HUES48 (cell line): ENCODE results near the gene LNPEP.

Experiments
- H3K27ac ChIP-seq: one replicate; pipeline ENCODE4 v1.7.0; 2013; ENCODE audit warnings: low read depth, low read length, inconsistent platforms
- H3K27me3 ChIP-seq: 2 replicates; pipeline ENCODE4 v1.6.1; 2013; ENCODE audit warnings: mild to moderate bottlenecking, low read length; ENCODE audit not compliant: control insufficient read depth, insufficient read depth
- H3K36me3 ChIP-seq: 2 replicates; pipeline ENCODE4 v1.6.1; 2013; ENCODE audit warnings: low read length; ENCODE audit not compliant: control insufficient read depth, insufficient read depth
- H3K4me1 ChIP-seq: 2 replicates; pipeline ENCODE4 v1.6.1; 2013; ENCODE audit warnings: mild to moderate bottlenecking, low read length; ENCODE audit not compliant: control insufficient read depth, insufficient read depth
- H3K4me3 ChIP-seq: 2 replicates; pipeline ENCODE4 v1.5.1; 2013; ENCODE audit warnings: mild to moderate bottlenecking, low read depth, low read length
- H3K9ac ChIP-seq: 2 replicates; pipeline ENCODE4 v1.6.1; 2013; ENCODE audit warnings: mild to moderate bottlenecking, low read depth, low read length, moderate library complexity
- H3K9me3 ChIP-seq: 2 replicates; pipeline ENCODE4 v1.6.1; 2013; ENCODE audit warnings: low read length; ENCODE audit not compliant: control insufficient read depth, insufficient read depth

The LNPEP gene

DNA sequence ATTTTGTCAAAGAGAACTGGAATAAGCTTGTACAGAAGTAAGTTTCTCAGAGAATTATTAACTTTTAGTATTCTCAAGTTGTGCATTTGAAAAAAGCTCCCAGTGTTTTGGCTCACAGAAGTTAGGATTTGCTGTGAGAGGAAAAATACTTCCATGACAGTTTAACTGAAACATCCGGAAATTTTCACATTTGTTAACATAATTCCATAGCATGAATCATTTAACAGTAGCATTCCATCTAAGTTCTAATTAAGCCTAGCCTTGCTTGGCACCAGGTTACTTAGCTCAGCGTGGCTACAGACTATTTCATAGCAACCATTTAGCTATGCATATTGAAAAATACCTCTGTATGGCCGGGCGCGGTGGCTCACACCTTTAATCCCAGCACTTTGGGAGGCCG lies 90.8 kb downstream of the LNPEP start:
- no peaks in the 10 kb centered on the region for H3K27me3 ChIP-seq
- no peak overlapping the region for H3K27ac ChIP-seq
- H3K9me3 ChIP-seq, result no peaks in the 10 kb centered on the region
- no peak overlapping the region for H3K4me3 ChIP-seq
- no peak overlapping the region for H3K9ac ChIP-seq
- no peaks in the 10 kb centered on the region for H3K4me1 ChIP-seq
- H3K36me3 ChIP-seq, result 0 out of 2 replicates have a peak, but pooled peaks cover 15% of the 10 kb centered on the region

DNA sequence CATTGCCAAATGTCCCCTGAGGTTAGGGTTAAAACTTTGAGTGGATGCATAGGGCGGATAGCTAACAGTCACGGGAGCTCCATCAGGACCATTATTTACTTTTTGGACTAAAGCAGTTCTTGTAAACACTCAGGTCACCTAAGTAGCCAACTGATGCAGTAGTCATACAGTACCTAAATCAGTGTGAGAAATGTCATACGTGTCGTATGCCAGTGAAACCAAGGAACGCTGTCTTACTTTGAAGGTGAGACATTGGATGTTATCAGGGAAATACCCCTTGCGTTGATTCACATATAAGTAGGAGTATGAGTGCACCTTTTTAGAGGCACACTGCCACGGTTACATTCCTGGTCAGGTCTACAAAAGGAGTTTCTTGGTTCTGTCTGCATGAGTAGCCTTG lies 101.9 kb downstream of the LNPEP start:
- Histone ChIP-seq H3K4me3 (no peak overlapping the region), H3K36me3 (no peaks in the 10 kb centered on the region), H3K27ac (no peak overlapping the region), H3K27me3 (no peaks in the 10 kb centered on the region), H3K9ac (no peak overlapping the region), H3K4me1 (peaks cover 23% of the 10 kb centered on the region; the same call in 1 of the 2 replicates), H3K9me3 (no peaks in the 10 kb centered on the region)

DNA sequence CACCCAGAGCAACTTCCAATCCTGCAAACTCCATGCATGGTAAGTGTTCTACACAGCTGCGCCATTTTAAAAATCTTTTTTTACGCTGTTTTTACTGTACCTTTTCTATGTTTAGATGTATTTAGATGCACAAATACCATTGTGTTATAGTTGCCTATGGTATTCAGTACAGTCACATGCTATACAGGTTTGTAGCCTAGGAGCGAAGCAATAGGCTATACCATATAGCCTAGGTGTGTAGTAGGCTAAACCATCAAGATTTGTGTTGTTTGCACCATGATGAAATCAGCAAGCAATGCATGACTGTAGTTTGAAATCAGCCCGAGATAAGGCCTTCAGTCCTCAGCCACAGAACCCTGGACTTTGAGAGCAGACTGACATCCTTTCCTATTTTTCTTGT lies 105.4 kb downstream of the LNPEP start:
- Histone ChIP-seq H3K4me3 (no peak overlapping the region), H3K27me3 (no peaks in the 10 kb centered on the region), H3K4me1 (peaks cover 34% of the 10 kb centered on the region), H3K27ac (no peak overlapping the region), H3K36me3 (no peaks in the 10 kb centered on the region), H3K9ac (no peak overlapping the region), H3K9me3 (no peaks in the 10 kb centered on the region)

DNA sequence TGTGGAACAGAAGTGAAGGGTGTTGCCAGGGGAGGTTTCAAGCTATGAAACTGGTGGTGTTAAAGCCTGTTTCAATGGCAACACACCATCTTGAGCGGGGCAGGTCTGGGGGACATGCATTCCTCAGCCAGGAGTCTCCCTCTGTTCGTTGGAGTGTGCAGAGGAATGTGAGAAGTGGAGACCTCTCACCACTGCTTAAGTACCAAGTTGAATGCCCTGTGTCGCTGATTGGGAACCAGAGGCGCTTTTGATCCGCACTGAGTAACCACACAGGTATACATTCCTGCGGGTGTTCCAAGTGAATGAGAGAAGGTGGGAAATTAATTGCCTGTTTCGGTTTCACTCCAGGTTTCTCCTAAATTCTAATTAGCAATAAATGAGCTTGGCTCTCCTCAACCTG lies 107.1 kb downstream of the LNPEP start:
- no peak overlapping the region for H3K4me3 ChIP-seq
- no peaks in the 10 kb centered on the region for H3K36me3 ChIP-seq
- H3K27me3 ChIP-seq, result no peaks in the 10 kb centered on the region
- peaks cover 22% of the 10 kb centered on the region for H3K4me1 ChIP-seq
- no peaks in the 10 kb centered on the region for H3K9me3 ChIP-seq
- no peak overlapping the region for H3K9ac ChIP-seq
- H3K27ac ChIP-seq, result no peak overlapping the region

DNA sequence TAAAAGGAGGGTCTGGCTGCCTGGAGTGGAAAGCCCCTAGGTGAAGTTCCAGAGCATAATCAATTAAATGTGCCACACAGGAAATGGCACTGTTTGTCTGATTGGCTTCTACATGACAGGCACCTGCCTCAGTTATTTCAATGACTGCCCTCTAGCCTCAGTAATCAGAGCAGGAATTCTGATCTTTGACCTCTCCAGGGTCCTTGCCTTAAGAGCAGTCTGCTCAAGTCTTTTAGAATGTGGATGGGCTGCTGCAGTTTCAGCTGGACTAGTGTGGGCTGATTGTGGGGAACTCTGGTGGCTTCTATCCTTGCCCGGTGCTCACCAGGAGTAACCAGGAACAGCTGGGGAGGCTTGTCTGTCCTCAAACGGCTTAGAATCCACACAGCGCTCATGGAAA lies 107.6 kb downstream of the LNPEP start:
- no peak overlapping the region for H3K27ac ChIP-seq
- H3K27me3 ChIP-seq, result no peaks in the 10 kb centered on the region
- H3K9ac ChIP-seq, result no peak overlapping the region

DNA sequence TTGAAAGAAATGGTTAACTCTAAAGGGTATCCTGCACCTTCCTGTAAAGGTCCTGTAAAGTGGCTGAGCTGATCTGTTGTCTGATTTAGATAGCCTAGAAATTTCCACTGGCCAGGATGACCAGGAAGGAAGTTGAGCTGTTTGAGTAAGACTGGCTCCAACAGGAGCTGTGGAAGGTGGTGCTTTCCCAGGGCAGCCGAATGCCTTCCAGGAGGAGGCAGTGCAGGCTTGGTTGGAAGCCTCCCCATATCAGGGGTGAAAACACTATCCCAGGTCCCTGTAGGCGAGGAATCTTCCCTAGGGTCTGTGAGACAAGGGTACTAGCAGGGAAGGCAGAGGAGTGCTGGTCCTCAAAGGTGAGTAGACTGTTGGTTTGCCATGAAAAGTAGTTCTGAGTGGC lies 108.2 kb downstream of the LNPEP start:
- Histone ChIP-seq H3K27ac (no peak overlapping the region), H3K4me3 (no peak overlapping the region), H3K4me1 (peaks cover 22% of the 10 kb centered on the region), H3K27me3 (no peaks in the 10 kb centered on the region), H3K9me3 (no peaks in the 10 kb centered on the region), H3K9ac (no peak overlapping the region), H3K36me3 (no peaks in the 10 kb centered on the region)

More for the DNA sequence above, 107.6 kb downstream of the LNPEP start:
- Histone ChIP-seq H3K36me3 (no peaks in the 10 kb centered on the region), H3K9me3 (no peaks in the 10 kb centered on the region), H3K4me1 (peaks cover 22% of the 10 kb centered on the region), H3K4me3 (no peak overlapping the region)

DNA sequence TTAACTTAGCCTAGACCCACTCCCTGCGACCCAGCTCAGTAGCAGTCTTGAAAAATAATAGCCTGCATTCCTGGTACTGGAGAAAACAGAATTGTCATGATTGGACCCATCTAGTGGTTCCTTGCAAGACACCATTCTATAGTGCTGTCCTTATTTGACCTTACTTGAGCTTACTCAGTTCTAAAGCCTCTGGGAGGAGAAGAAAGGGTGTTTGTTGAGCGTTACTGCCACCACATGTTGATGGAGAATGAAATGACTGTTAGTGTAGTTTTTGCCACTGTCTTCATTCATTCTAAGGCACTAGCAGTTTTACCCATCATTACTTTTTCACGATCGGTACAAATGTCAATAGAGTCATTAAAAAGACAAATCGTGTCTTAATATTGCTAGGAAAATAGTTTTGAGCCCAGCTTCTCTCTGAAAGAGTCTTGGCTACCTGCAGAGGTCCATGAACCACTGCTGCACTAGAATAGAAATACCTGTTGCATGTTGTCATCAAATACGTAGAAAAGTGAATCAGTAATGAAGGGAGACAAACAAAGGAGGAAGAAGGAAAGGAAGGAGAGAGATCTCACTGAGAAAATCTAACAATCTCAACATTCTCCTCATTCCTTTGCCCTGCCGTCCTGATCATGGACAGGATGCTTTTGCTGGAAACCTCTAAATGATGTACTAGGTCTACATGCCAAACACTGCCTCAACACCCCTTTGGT lies 110.5 kb downstream of the LNPEP start:
- Histone ChIP-seq H3K27ac (no peak overlapping the region), H3K4me3 (no peak overlapping the region), H3K9me3 (no peaks in the 10 kb centered on the region), H3K27me3 (no peaks in the 10 kb centered on the region), H3K4me1 (peaks cover 22% of the 10 kb centered on the region), H3K9ac (no peak overlapping the region), H3K36me3 (no peaks in the 10 kb centered on the region)

DNA sequence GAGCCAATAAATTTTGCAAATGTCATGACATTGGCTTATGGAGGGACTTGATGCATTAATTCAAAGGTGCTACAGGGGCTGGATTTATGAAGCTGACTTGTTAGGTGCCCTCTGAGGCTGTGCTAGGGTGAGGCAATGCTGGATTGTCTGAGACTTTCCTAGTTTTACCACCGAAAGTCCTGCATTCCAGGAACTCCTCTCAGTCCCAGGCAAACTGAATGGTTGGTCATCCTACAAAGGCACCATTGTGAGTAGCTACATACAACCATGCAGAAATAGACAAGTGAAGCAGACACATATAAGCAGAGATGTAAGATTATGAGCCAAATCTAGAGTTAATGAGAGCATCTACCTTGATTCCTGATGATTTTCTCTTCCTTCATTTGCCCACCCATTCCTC lies 111.2 kb downstream of the LNPEP start:
- H3K27ac ChIP-seq, result no peak overlapping the region
- no peak overlapping the region for H3K9ac ChIP-seq
- no peaks in the 10 kb centered on the region for H3K9me3 ChIP-seq
- H3K4me3 ChIP-seq, result no peak overlapping the region
- H3K36me3 ChIP-seq, result no peaks in the 10 kb centered on the region
- no peaks in the 10 kb centered on the region for H3K27me3 ChIP-seq
- peaks cover 22% of the 10 kb centered on the region for H3K4me1 ChIP-seq

DNA sequence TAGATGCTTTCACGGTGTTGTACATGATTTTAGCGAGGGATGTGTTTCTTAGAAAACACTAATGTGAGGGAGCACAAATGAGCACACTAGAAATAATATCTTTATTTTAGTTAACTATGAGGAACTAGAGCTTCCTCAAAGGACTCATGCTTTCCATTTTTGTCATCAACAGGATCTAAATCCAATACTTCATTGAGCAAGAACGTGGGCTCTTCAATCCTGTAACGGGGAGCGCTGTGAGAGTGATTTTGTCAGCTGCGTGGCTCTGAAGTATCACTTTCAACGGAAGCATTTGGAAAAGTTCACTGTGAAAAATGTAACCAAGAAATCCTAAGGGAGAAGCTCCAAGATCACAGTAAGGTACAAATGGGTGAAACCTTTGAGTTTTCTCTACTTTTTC lies 113.3 kb downstream of the LNPEP start:
- H3K4me3 ChIP-seq, result no peak overlapping the region
- no peaks in the 10 kb centered on the region for H3K36me3 ChIP-seq
- no peaks in the 10 kb centered on the region for H3K9me3 ChIP-seq
- H3K27ac ChIP-seq, result no peak overlapping the region
- no peaks in the 10 kb centered on the region for H3K27me3 ChIP-seq
- H3K4me1 ChIP-seq, result peaks cover 14% of the 10 kb centered on the region; the same call in 1 of the 2 replicates
- no peak overlapping the region for H3K9ac ChIP-seq

DNA sequence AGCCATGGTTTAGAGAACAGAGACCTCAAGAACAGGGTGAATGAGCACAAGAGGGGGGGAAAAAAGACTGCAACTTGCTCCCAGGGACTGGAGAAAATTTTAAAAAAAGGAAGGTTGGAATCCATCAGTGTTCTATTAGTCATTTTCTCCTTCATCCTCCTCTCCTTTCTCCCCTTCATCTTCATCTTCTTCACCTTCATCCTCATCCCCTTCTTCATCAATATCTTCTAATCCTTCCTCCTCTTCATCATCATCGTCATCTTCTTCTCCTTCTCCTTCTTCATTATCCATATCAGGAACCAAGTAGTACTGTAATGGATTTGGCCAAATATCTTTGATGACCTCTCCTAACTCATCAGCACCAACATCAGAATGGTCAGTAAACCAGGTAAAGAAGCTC lies 120.4 kb downstream of the LNPEP start:
- Histone ChIP-seq H3K27ac (no peak overlapping the region), H3K9ac (no peak overlapping the region), H3K27me3 (no peaks in the 10 kb centered on the region), H3K4me3 (no peak overlapping the region), H3K9me3 (no peaks in the 10 kb centered on the region), H3K36me3 (no peaks in the 10 kb centered on the region), H3K4me1 (no peaks in the 10 kb centered on the region)

DNA sequence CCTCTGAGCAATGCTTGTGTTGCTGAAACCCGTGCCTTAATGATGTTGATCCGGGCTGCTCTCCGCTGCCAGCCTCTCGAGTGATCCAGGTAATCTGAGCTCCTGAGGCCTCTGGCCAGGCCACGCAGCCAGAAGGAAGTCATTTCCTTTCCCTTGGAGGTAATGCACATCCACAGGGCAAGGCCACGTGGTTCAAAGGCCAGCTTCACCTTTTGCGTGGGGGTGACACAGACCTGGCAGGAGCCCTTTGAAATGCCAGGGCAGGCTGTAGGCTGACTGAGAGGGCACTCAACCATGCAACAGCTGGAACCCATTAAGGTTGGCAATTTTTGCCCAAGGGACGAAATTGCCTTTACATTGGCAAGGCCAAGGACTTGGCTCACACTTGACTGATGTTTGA lies 126.2 kb downstream of the LNPEP start:
- H3K9ac ChIP-seq, result no peak overlapping the region
- H3K4me1 ChIP-seq, result peaks cover 19% of the 10 kb centered on the region; the same call in 1 of the 2 replicates
- no peaks in the 10 kb centered on the region for H3K27me3 ChIP-seq
- no peak overlapping the region for H3K27ac ChIP-seq
- no peak overlapping the region for H3K4me3 ChIP-seq
- H3K9me3 ChIP-seq, result no peaks in the 10 kb centered on the region
- H3K36me3 ChIP-seq, result no peaks in the 10 kb centered on the region
